Suprapubic skin (tissue), 4 donors: ENCODE results near the gene P2RX6. TPM values are rescaled to one million over a fixed set of nuclear protein-coding genes. Genes with fewer than 3 reads are reported as not detected.

ENCODE experiments used
- DNase-seq, 2 donors: peaks; one replicate each; pipeline ENCODE4 v3.0.0-alpha.2; 2019; ENCODE audit warnings: low spot score in 2 of 2
- H3K27ac ChIP-seq: fragments of 200-600 bp; sonication (generic); one replicate; pipeline ENCODE4 v1.5.1; 2019
- H3K27me3 ChIP-seq: fragments of 200-600 bp; sonication (generic); one replicate; pipeline ENCODE4 v1.5.1; 2019
- H3K36me3 ChIP-seq: fragments of 200-600 bp; sonication (generic); one replicate; pipeline ENCODE4 v1.5.1; 2019
- H3K4me1 ChIP-seq: fragments of 200-600 bp; sonication (generic); one replicate; pipeline ENCODE4 v1.5.1; 2019
- H3K4me3 ChIP-seq: fragments of 200-600 bp; sonication (generic); one replicate; pipeline ENCODE4 v1.5.1; 2019; ENCODE audit warnings: mild to moderate bottlenecking
- H3K9me3 ChIP-seq: fragments of 200-600 bp; sonication (generic); one replicate; pipeline ENCODE4 v1.5.1; 2019
- EP300 ChIP-seq: sonication (generic); formaldehyde crosslinking; IDR thresholded peaks from one replicate; pipeline ENCODE4 v1.6.1; 2017; ENCODE audit warnings: antibody characterized with exemption
- POLR2A ChIP-seq, 2 donors: fragments of 450-650 bp; IDR thresholded peaks; one replicate each; pipeline ENCODE4 v1.6.1; 2017; ENCODE audit warnings: antibody characterized with exemption in 2 of 2, mild to moderate bottlenecking in 2 of 2, moderate library complexity in 2 of 2
- POLR2AphosphoS5 ChIP-seq, 3 donors: sonication (generic); formaldehyde crosslinking; IDR thresholded peaks; one replicate each; pipeline ENCODE4 v1.6.1; 2017; ENCODE audit warnings: antibody characterized with exemption in 3 of 3
- WGBS: methylation state at CpG from one replicate; pipeline ENCODE4 v1.1.5; 2018; 5-methylcytosine and 5-hydroxymethylcytosine counted together
- total RNA-seq, 4 donors: library from RNA; depleted of rRNA; stranded (reverse); fragments of >200 nt; gene quantifications; one replicate each; pipeline ENCODE4 v1.1.0, GENCODE V29; 2016
- TF ChIP-seq, protein P1 (sequence below), 2 donors: fragments of 200-600 bp in 1 of 2; fragments of 450-650 bp in 1 of 2; sonication (generic) in 1 of 2; IDR thresholded peaks; one replicate each; pipeline ENCODE4 v1.5.1; 2016 to 2019; ENCODE audit warnings: antibody characterized with exemption in 2 of 2, mild to moderate bottlenecking in 1 of 2, moderate library complexity in 1 of 2

P2RX6 gene
- total RNA-seq, 4 donors from 2014 or later, result 0.21 to 3.1 (median 1.0) TPM

DNA sequence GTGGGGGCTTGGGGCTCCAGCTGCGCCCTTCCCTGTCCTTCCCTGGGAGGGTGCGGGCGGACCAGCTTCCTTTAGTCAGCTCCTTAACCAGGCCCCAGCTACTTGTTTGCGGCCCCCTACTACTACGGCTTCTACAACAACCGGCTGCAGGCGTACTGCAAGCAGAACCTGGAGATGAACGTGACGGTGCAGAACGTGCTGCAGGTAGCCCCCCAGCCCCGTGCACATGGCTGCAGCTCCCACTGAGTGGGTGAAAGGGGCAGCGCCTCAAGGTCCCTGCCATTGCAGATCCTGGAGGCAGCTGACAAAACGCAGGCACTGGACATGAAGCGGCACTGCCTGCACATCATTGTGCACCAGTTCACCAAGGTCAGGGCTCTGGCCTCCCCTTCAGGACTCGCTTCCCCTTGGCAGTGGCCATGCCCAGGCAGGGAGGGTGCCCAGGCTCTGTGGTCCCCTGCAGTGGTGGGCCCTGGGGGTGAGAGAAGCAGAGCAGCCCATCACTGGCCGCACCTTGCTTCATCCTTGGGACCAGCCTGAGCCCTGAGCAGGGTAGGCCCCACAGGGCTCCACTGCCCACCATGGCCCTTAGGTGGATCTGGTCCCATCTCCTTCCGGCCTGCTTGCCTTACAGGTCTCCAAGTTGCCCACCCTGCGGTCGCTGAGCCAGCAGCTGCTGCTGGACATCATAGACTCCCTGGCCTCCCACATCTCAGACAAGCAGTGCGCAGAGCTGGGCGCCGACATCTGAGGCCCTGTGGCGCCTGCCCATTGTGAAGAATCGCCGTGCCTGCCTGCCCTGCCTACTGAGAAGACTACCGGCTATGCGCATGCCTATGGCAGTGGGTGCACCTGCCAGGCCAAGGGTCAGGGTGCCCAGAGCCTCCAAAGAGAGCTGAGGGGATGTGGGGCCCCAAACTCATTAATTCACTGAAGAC, 18.1 kb upstream of the P2RX6 start:
- Histone ChIP-seq H3K27me3 (no peaks in the 10 kb centered on the region), H3K4me1 (peaks cover 23% of the 10 kb centered on the region), H3K27ac (no peak overlapping the region), H3K36me3 (peaks cover 80% of the 10 kb centered on the region), H3K9me3 (no peaks in the 10 kb centered on the region), H3K4me3 (no peak overlapping the region)
- TF ChIP-seq, protein P1, sequence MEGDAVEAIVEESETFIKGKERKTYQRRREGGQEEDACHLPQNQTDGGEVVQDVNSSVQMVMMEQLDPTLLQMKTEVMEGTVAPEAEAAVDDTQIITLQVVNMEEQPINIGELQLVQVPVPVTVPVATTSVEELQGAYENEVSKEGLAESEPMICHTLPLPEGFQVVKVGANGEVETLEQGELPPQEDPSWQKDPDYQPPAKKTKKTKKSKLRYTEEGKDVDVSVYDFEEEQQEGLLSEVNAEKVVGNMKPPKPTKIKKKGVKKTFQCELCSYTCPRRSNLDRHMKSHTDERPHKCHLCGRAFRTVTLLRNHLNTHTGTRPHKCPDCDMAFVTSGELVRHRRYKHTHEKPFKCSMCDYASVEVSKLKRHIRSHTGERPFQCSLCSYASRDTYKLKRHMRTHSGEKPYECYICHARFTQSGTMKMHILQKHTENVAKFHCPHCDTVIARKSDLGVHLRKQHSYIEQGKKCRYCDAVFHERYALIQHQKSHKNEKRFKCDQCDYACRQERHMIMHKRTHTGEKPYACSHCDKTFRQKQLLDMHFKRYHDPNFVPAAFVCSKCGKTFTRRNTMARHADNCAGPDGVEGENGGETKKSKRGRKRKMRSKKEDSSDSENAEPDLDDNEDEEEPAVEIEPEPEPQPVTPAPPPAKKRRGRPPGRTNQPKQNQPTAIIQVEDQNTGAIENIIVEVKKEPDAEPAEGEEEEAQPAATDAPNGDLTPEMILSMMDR (IDR thresholded peaks at IDR 0.05), result no peak
- TF ChIP-seq POLR2A (IDR thresholded peaks at IDR 0.05) (no peak), EP300 (no peak), POLR2AphosphoS5 (IDR thresholded peaks at IDR 0.05) (no peak)
- 92% methylated on average over 10 of the region's 27 CpGs for WGBS
- no peak for DNase-seq

DNA sequence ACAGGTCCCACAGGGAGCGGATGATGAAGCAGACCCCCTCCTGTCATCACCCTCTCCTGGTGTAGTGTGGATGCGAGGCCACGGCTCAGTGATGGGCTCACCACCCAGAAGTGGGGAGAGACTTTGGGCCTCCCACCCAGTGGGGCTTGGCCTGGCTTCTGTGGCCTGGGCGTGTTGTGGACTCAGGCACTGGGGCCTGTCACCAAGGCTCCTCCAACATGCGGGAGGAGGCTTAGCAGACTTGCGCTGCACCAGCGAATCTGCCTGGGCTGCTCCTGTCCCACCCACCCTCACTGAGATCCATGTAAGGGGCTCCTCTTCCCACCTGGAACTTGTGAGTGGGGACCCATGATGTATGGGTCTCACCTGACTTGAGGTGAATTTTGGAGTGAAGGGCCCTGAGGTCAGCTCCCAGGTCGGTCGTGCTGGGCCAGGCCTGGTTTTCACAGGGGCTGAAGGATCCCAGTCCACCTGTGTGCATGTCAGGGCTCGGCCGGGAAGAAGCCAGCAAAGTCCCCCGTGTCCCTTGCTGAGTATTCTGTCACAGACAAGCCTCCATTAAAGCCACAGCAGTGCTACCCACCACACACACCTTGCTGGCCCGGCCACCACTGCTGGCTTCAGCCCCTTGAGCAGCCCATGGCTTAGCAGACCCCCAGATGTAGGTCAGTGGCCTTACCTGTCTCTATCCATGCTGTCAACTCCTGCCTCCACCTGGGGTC, 17.3 kb upstream of the P2RX6 start:
- no peak overlapping the region for H3K4me3 ChIP-seq
- no peak overlapping the region for H3K27ac ChIP-seq

DNA sequence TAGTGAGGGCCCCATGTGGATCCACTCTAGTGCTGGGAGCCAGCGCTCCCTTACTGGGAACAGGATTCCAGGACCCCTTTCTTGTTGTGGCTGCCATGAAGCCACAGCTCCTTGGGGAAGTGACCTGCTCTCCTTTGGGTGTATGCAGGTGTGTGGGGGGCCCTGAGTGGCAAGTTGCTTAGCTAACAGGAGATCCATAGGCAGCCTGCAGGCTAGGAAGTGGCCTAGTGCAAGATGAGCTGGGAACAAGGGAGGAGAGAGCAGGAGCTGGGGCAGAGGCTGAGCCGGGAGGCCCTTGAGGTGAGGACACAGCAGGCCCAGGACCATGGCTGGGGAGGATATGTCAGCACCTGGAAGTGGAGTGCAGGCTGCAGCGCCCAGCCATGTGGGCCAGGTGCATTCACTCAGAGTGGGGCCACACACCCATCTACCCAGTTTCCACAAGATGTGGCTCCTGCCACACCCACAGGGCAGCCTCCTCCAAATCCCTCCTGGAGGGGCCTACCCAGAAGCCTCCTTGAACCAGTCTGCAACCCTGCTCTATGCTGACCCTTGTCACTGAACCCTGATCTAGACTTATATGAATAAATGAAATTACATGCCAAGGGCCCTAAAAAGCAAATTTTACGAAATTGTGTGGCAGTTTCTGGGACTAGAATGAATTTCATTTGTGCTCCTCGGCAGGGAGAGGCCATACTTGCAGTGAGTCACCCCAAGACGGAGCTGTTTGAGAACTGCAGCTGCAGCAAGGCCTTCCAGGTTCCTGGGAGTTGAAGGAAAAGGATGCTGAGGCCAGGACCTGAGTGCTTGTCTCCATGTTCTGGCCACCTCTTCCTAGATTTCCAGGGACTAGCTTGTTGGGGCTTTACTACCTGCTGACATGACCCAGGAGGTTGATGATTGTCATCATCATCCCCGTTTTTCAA, 16.3 kb upstream of the P2RX6 start:
- Histone ChIP-seq H3K27ac (no peak overlapping the region), H3K9me3 (no peaks in the 10 kb centered on the region)
- WGBS, result 55% methylated on average over 7 of the region's 7 CpGs

More for the DNA sequence above, 17.3 kb upstream of the P2RX6 start:
- Histone ChIP-seq H3K4me1 (peaks cover 24% of the 10 kb centered on the region), H3K9me3 (no peaks in the 10 kb centered on the region), H3K36me3 (peaks cover 71% of the 10 kb centered on the region), H3K27me3 (no peaks in the 10 kb centered on the region)
- DNase-seq, result no peak
- WGBS, result 94% methylated on average over 3 of the region's 13 CpGs
- TF ChIP-seq POLR2A (IDR thresholded peaks at IDR 0.05) (no peak), EP300 (no peak), POLR2AphosphoS5 (IDR thresholded peaks at IDR 0.05) (no peak)
- TF ChIP-seq, protein P1 (IDR thresholded peaks at IDR 0.05), result no peak

DNA sequence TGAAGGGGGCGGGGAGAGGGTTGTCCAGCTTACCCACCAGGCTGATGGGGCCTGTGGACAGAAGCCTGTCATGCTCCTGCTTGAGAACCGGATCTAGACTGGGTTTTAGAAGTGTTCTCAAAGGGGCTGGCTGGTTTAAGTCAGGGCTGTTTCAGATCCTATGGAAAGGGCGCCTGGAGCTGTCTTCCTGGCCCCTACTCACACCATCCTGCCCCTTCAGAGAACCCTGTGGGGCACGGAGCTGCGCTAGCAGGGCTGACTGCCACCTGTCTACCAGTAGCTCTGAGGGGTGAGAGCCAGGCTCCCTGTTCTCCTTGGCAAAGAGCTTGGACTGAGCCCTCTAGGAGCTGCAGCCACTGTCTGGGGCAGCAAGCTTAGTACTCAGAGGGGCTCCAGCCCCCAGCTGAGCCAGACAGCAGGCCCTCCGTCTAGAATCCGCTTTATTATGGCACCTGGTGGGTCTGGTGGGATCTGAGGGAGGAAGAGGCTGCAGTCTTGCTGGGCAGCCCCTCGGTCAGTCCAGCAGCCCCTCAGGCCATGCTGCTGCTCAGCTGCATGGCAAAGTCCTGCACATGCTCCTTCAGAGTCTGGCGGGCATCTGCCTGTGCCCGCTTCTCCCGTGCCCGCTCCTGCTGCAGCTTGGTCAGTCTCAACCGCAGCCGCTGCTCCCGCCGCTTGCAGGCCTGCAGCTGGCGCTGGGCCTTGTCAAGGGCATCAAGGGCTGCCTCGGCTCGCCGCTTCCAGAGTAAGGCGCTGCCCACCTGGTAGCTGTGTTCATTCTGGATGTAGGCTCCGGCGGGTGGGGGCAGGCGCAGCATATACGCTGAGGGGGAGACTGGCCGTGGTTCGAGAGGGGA, 15.4 kb upstream of the P2RX6 start:
- no peaks in the 10 kb centered on the region for H3K9me3 ChIP-seq
- no peak for DNase-seq
- H3K27ac ChIP-seq, result no peak overlapping the region
- TF ChIP-seq EP300, result no peak
- no peak for TF ChIP-seq POLR2AphosphoS5 (IDR thresholded peaks at IDR 0.05)
- TF ChIP-seq, protein P1 (IDR thresholded peaks at IDR 0.05), result no peak
- TF ChIP-seq POLR2A (IDR thresholded peaks at IDR 0.05), result no peak
- H3K4me3 ChIP-seq, result peak overlapping the region; percentile 58
- 90% methylated on average over 15 of the region's 27 CpGs for WGBS
- no peaks in the 10 kb centered on the region for H3K27me3 ChIP-seq
- peaks cover 39% of the 10 kb centered on the region for H3K4me1 ChIP-seq
- H3K36me3 ChIP-seq, result peaks cover 52% of the 10 kb centered on the region

More for the DNA sequence above, 16.3 kb upstream of the P2RX6 start:
- Histone ChIP-seq H3K27me3 (no peaks in the 10 kb centered on the region), H3K36me3 (peaks cover 61% of the 10 kb centered on the region), H3K4me1 (peaks cover 34% of the 10 kb centered on the region), H3K4me3 (no peak overlapping the region)
- TF ChIP-seq EP300, result no peak
- no peak for TF ChIP-seq POLR2A (IDR thresholded peaks at IDR 0.05)
- TF ChIP-seq, protein P1 (IDR thresholded peaks at IDR 0.05), result no peak
- no peak for TF ChIP-seq POLR2AphosphoS5 (IDR thresholded peaks at IDR 0.05)
- DNase-seq, result no peak
